GM19397 (cell line): ENCODE measurements around the gene PTP4A1.

Experiments used
- ATAC-seq: cut with Tn5 transposase; IDR thresholded peaks from one replicate; pipeline ENCODE4 v1.9.1; 2021; ENCODE audit warnings: mild to moderate bottlenecking, moderate library complexity; ENCODE audit not compliant: unreplicated experiment

The PTP4A1 gene

GRCh38 chr6:63554782-63555181 lies 17.5 kb upstream of the PTP4A1 start:
- no peak for ATAC-seq

GRCh38 chr6:63556369-63556768 lies 15.9 kb upstream of the PTP4A1 start:
- ATAC-seq, result no peak

- no peak for ATAC-seq
Measured at GRCh38 chr6:63558278-63558677, 14.0 kb upstream of the PTP4A1 start.

GRCh38 chr6:63560801-63561287 lies 11.4 kb upstream of the PTP4A1 start:
- ATAC-seq, result no peak

- no peak for ATAC-seq
Measured at GRCh38 chr6:63561288-63561687, 11.0 kb upstream of the PTP4A1 start.

- no peak for ATAC-seq
Measured at GRCh38 chr6:63563235-63563634, 9.0 kb upstream of the PTP4A1 start.

- ATAC-seq, result no peak
Measured at GRCh38 chr6:63565058-63565726, 7.1 kb upstream of the PTP4A1 start.

GRCh38 chr6:63565727-63566596 lies 6.3 kb upstream of the PTP4A1 start:
- no peak for ATAC-seq

GRCh38 chr6:63567966-63568365 lies 4.3 kb upstream of the PTP4A1 start:
- ATAC-seq, result no peak

- ATAC-seq, result peak; percentile 2
Measured at GRCh38 chr6:63571361-63572043, 778 bp upstream of the PTP4A1 start.

GRCh38 chr6:63572747-63573075 lies 431 bp downstream of the PTP4A1 start:
- peak; percentile 1 for ATAC-seq

- peak; percentile 41 for ATAC-seq
Measured at GRCh38 chr6:63573076-63573898, 1.0 kb downstream of the PTP4A1 start.

- ATAC-seq, result no peak
Measured at GRCh38 chr6:63573899-63574553, 1.7 kb downstream of the PTP4A1 start.

- ATAC-seq, result no peak
Measured at GRCh38 chr6:63574554-63574900, 2.2 kb downstream of the PTP4A1 start.

GRCh38 chr6:63576147-63576772 lies 4.0 kb downstream of the PTP4A1 start:
- no peak for ATAC-seq

- ATAC-seq, result no peak
Measured at GRCh38 chr6:63576985-63577712, 4.9 kb downstream of the PTP4A1 start.

GRCh38 chr6:63578757-63579156 lies 6.5 kb downstream of the PTP4A1 start:
- ATAC-seq, result no peak

GRCh38 chr6:63579937-63580703 lies 7.8 kb downstream of the PTP4A1 start:
- no peak for ATAC-seq

- no peak for ATAC-seq
Measured at GRCh38 chr6:63580704-63580961, 8.4 kb downstream of the PTP4A1 start.
